DMS79 treated with DMSO at 0.1 percent for 48 hours (cell line): ENCODE results near the gene KLK3.
"Not testable (repeated sequence)": the region's sequence is repeated elsewhere in the genome, so short reads cannot be mapped to it uniquely, and the experiment has no call there.

ENCODE experiments used
- DNase-seq: peaks from one replicate; lab custom pipeline; 2025; lab: John Stamatoyannopoulos, UW

The KLK3 gene

GRCh38 chr19:50854636-50855410 is at the start of gene KLK3:
Gene KLK3, plus strand, starts transcription at chr19:50854915. Its CDS starts 41 bp downstream, at chr19:50854956.
- DNase-seq = no peak

DNA sequence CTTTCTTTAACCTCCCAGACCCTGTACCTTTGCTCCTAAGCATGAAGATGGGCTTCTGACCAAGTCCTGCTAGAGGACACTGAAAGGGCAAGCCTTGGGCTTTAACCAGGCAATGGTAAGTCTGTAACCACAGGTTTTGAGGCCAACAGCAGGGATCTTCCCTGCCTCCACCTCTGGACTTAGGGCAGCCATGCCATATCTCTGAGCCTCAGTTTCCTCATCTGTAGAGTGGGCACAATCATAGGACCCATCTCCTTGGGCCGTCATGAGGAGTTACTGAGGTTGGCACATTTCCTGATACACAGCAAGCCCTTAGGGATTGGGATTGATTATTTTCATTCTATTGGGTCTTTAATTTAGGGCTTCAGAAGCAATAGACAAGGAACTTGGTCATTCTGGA is 45.9 kb upstream of the KLK3 start:
- DNase-seq = no peak

DNA sequence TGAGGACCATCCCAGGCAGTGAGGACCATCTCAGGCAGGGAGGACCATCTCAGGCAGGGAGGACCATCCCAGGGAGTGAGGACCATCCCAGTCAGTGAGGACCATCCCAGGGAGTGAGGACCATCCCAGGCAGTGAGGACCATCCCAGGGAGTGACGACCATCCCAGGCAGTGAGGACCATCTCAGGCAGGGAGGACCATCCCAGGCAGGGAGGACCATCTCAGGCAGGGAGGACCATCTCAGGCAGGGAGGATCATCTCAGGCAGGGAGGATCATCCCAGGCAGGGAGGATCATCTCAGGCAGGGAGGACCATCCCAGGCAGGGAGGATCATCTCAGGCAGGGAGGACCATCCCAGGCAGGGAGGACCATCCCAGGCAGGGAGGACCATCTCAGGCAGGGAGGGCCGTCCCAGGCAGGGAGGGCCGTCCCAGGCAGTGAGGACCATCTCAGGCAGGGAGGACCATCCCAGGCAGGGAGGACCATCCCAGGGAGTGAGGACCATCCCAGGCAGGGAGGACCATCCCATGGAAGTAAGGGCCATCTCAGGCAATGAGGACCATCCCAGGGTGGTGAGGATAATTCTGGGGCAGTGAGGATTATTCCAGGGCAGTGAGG is 43.0 kb upstream of the KLK3 start:
- DNase-seq = not testable (repeated sequence)

GRCh38 chr19:50812474-50812873 is 42.2 kb upstream of the KLK3 start:
- no peak for DNase-seq

- no peak for DNase-seq
Measured at GRCh38 chr19:50814883-50815282, 39.8 kb upstream of the KLK3 start.

- DNase-seq = no peak
Measured at GRCh38 chr19:50815439-50815838, 39.3 kb upstream of the KLK3 start.

DNA sequence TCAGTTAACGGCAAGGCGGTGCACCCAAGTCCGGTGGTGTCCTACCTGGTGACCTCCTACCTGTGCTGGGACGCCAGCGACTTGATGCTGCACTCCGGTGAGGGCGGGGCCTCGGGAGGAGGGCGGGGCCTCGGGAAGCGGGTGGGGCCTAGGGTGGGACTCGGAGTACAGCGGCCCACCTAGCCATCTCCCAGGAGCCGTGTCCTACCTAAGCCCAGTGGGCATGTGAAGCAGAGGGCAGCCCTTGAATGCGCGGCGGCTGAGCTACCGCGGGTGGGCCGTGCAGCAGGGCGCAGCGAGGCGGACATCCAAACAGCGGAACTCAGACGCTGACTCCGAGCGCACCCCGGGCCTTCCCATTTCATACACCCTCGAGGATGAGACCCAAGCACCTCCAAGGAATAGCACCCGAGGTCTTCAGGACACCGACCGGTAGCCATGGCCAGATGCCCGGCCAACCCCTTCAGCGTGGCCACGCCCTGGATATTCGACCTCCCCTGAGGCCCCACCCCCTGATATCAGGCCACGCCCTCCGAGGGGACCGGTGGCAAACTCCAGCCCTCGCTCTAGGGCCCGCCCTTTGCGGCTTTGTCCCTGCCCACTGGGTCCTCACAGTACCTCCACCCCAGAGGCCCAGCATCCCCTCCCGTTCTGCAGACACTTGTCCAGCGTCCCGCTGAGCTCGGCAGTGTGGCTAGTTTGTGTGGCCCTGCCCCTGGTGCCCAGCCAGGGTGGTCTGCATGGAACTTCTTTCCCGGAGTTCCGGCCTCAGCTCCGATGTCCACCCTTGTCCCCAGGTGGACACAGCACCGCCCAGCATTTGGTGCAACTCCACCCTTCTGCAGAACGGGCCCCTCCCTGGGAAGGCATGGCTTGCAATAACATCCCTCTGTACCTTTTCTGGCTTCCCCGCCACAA is 36.5 kb upstream of the KLK3 start:
- peak; percentile 8 for DNase-seq

GRCh38 chr19:50818859-50819472 is 35.7 kb upstream of the KLK3 start:
- no peak for DNase-seq

DNA sequence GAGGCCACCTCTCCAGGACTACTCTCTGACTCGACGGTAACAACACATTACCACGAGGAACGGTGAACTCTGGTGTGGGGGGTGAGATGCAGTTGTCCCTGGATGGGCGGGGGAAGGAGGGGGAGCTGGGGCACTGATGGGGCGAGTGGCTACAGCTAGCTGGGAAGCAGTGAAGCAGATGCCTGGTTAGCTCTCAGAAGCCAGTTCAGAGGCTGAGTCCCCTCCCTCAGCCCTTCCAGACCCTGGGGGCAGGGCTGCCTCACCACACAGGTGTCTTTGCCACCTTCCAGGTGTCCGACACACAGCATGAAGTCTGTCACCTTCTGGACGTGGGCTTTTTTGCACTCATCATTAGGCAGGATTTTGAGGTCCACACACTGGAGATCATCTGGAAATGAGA is 35.1 kb upstream of the KLK3 start:
- no peak for DNase-seq

GRCh38 chr19:50820086-50820485 is 34.6 kb upstream of the KLK3 start:
- no peak for DNase-seq

DNA sequence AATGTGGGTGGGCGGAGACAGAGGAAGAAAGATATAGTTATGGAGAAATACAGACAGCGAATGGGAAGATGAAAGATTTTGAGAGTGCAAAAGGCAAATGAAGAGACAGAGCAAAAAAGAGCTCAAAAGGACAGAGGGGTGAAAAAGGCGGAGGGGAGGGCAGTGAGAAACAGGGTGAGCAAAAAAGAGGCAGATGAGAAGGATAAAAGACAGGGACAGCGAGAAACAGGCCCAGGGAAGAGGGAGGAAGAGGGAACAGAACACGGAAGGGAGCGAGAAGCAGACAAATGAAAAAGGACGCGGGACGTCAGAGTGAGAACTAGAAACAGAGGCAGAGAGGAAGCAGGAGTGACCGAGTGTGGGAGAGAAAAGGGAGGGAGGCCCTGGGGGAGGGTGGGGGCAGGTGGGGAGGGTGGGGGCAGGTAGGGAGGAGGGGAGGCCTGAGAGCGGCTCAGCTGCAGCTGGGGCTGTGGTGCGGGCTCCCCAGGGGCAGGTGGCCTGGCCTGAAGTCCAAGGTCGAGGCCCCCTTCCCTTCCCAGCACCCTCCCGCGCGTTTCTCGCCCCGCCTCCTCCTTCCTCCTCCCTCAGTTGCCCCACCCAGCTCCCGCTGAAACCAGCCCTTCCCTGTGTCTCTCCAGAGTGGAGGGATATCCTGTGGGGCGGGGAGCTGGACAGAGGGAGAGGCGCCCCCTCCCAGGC is 34.0 kb upstream of the KLK3 start:
- no peak for DNase-seq

DNA sequence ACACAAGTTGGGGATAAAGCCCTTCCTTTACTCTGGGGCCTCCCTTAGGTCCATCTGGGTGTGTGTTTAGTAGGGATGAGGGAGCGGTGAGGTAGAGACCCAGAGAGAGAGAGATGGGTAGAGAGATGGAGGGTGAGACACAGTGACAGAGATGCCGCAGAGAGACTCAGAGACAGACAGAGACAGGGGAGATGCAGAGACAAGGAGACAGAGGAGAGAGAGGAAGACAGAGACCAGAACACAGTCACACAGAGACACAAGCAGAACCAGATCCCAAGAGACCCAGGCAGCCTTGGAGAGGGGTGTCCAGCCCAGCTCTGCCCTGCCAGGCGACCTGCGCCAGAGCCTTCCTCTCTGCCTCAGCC is 33.5 kb upstream of the KLK3 start:
- no peak for DNase-seq

- DNase-seq = no peak
Measured at GRCh38 chr19:50821622-50822021, 33.1 kb upstream of the KLK3 start.

- no peak for DNase-seq
Measured at GRCh38 chr19:50822661-50823208, 32.0 kb upstream of the KLK3 start.

GRCh38 chr19:50823389-50824042 is 31.2 kb upstream of the KLK3 start, which contains the start of gene KLK1:
Gene KLK1, minus strand, starts transcription at chr19:50823787. Its CDS starts 39 bp downstream, at chr19:50823748.
- no peak for DNase-seq

- no peak for DNase-seq
Measured at GRCh38 chr19:50826492-50827240, 28.0 kb upstream of the KLK3 start.

DNA sequence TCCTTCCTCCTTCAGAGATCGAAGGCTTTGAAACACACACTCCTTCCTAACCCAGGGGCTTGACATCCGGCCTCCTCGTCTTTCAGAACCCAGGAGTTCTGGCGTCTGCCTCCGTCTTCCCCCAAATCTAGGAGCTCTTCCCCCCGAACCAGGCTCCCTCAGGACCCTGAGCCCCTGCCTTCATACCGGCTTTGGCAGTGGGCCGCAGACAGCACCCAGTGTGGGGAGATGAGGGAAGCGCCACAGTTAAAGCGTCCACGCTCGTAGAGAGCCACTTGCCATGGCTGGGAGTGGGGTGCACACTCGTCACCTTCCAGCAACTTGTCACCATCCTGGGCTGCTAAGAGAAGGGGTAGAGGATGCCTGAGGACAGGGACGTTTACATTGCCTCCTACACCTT is 27.2 kb upstream of the KLK3 start:
- DNase-seq = no peak

DNA sequence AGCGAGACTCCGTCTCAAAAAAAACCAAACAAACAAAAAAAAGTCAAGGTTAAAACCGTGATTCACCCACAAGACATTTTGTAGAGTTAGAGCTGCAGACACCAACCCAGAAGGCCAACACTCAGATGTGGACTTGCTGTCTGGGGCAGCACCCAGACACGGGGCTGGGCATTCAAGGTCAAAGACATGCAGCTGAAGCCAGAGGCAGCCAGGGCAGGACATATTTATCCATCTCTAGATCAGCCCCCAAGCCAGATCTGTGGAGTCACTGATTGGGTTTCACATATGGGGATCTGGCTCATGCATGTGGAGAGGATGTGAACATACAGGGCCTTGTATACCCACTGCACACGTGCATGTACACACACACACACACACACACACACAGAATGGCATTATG is 24.9 kb upstream of the KLK3 start:
- no peak for DNase-seq

GRCh38 chr19:50830266-50831025 is 24.3 kb upstream of the KLK3 start:
- DNase-seq = no peak
